CD4-positive, alpha-beta T cell (primary cell): ENCODE data around the gene TTC21A. TPM values are rescaled to one million over a fixed set of nuclear protein-coding genes. Genes with fewer than 3 reads are reported as not detected.

ENCODE experiments used
- ATAC-seq: fragments of 200-7000 bp; cut with Tn5 transposase; one replicate; pipeline ENCODE4 v1.10.0; 2022; ENCODE audit warnings: mild to moderate bottlenecking; ENCODE audit not compliant: poor library complexity
- CTCF ChIA-PET: fragments of 350-600 bp; sonication (Branson Sonifier 250); formaldehyde crosslinking; loops from one replicate; lab custom pipeline; 2021; ENCODE audit warnings: antibody characterized with exemption, inconsistent platforms; lab: Charles Lee
- POLR2A ChIA-PET: fragments of 350-600 bp; sonication (Branson Sonifier 250); formaldehyde crosslinking; loops from one replicate; lab custom pipeline; 2021; ENCODE audit warnings: antibody characterized with exemption, inconsistent platforms; lab: Charles Lee
- DNase-seq, 14 experiments: peaks; one replicate each; pipeline ENCODE4 v3.0.0-alpha.2; 2013 to 2020; ENCODE audit warnings: mixed read lengths in 2 of 14
- H3K27ac ChIP-seq, 2 donors: one replicate each; pipeline versions ENCODE4 v1.5.1 to v1.7.0; 2013; ENCODE audit warnings: low read length in 2 of 2, low read depth in 1 of 2, mild to moderate bottlenecking in 1 of 2
- H3K27me3 ChIP-seq, 2 experiments: 1 replicate in 1 of 2; 2 replicates in 1 of 2; pipeline versions ENCODE4 v1.6.1 to v1.7.0; 2013; ENCODE audit warnings: low read length in 2 of 2, control low read depth in 1 of 2, mild to moderate bottlenecking in 1 of 2, moderate library complexity in 1 of 2; ENCODE audit not compliant: insufficient read depth in 2 of 2, control insufficient read depth in 1 of 2
- H3K36me3 ChIP-seq: one replicate; pipeline ENCODE4 v1.6.1; 2013; ENCODE audit warnings: low read length, control low read depth; ENCODE audit not compliant: insufficient read depth
- H3K4me1 ChIP-seq: one replicate; pipeline ENCODE4 v1.6.1; 2013; ENCODE audit warnings: low read length, control low read depth; ENCODE audit not compliant: insufficient read depth
- H3K4me3 ChIP-seq: one replicate; pipeline ENCODE4 v1.5.1; 2013; ENCODE audit warnings: mild to moderate bottlenecking, low read length, moderate library complexity
- H3K9me3 ChIP-seq, 2 experiments: 1 replicate in 1 of 2; 2 replicates in 1 of 2; pipeline versions ENCODE4 v1.6.1 to v1.7.0; 2013; ENCODE audit warnings: low read length in 2 of 2, mild to moderate bottlenecking in 2 of 2, control low read depth in 1 of 2, moderate library complexity in 1 of 2; ENCODE audit not compliant: control insufficient read depth in 1 of 2, insufficient read depth in 1 of 2
- H3K27ac Mint-ChIP-seq: one replicate; pipeline ENCODE4 v1.8.0; 2020; ENCODE audit warnings: mixed read lengths
- H3K27me3 Mint-ChIP-seq: one replicate; pipeline ENCODE4 v1.8.0; 2021; ENCODE audit warnings: mixed read lengths
- H3K36me3 Mint-ChIP-seq: one replicate; pipeline ENCODE4 v1.8.0; 2021; ENCODE audit warnings: low read depth, mixed read lengths
- H3K4me1 Mint-ChIP-seq: one replicate; pipeline ENCODE4 v1.8.0; 2021; ENCODE audit warnings: low read depth, mixed read lengths
- H3K4me3 Mint-ChIP-seq: one replicate; pipeline ENCODE4 v1.8.0; 2020; ENCODE audit warnings: mild to moderate bottlenecking, mixed read lengths
- H3K9me3 Mint-ChIP-seq: one replicate; pipeline ENCODE4 v1.8.0; 2020; ENCODE audit warnings: mixed read lengths
- intact Hi-C, 2 experiments: fragments of 100-400 bp; cut with DNase I in 1 of 2; cut with micrococcal nuclease in 1 of 2; formaldehyde crosslinking; loops; one replicate each; pipeline versions ENCODE4 v1.15.1 to v1.9.0; 2023 to 2025; cut with DNase I, micrococcal nuclease
- total RNA-seq, 174 experiments: library from RNA in 2 of 174; stranded (reverse) in 2 of 174; gene quantifications; one replicate each; pipeline ENCODE4 v1.2.3 and lab custom pipeline; 2021 to 2026
- TF ChIP-seq, protein P1 (sequence below): fragments of 200-600 bp; IDR thresholded peaks from one replicate; pipeline ENCODE4 v1.8.0; 2022; ENCODE audit warnings: antibody characterized with exemption, mild to moderate bottlenecking

The TTC21A gene
- total RNA-seq, 2 experiments from 2014 or later = 4.1 to 5.2 TPM

DNA sequence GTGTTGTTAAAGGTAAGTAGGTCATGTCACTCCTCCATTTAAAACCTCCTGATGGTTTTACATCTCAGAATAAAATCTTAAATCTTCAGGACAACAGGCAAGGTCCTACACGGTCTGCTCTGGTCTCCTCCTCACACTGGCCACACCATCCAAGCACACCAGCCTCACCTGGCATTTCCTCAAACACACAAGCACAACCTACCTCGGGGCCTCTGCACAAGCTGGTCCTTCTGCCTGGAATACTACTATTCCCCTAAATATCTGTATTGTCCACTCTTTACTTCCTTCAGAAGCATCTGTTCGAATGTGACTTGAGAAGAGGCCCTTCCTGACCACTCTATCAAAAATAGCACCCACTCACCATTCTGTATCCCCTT, 1.8 kb upstream of the TTC21A start:
- H3K9me3 ChIP-seq = no peaks in the 10 kb centered on the region
- intact Hi-C loops = loop anchor here in 1 of 2 experiments (2.0 to 5.0 kb wide), 3 partner anchors 53 to 277 kb away; partner anchors contain the start of genes SLC25A38 and WDR48
- no peak overlapping the region for H3K4me3 ChIP-seq
- ATAC-seq = no peak
- no peak overlapping the region for H3K27ac ChIP-seq
- H3K36me3 ChIP-seq = peaks cover 6% of the 10 kb centered on the region
- H3K27me3 Mint-ChIP-seq = no peaks in the 10 kb centered on the region
- H3K27ac Mint-ChIP-seq = peak overlapping the region; percentile 61
- CTCF ChIA-PET = interaction anchor here (1.1 to 4.8 kb wide), 2 partner anchors 183 to 186 kb away, joined by 5 to 24 read pairs; no protein-coding TSS in a partner anchor
- TF ChIP-seq, protein P1, sequence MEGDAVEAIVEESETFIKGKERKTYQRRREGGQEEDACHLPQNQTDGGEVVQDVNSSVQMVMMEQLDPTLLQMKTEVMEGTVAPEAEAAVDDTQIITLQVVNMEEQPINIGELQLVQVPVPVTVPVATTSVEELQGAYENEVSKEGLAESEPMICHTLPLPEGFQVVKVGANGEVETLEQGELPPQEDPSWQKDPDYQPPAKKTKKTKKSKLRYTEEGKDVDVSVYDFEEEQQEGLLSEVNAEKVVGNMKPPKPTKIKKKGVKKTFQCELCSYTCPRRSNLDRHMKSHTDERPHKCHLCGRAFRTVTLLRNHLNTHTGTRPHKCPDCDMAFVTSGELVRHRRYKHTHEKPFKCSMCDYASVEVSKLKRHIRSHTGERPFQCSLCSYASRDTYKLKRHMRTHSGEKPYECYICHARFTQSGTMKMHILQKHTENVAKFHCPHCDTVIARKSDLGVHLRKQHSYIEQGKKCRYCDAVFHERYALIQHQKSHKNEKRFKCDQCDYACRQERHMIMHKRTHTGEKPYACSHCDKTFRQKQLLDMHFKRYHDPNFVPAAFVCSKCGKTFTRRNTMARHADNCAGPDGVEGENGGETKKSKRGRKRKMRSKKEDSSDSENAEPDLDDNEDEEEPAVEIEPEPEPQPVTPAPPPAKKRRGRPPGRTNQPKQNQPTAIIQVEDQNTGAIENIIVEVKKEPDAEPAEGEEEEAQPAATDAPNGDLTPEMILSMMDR = no peak
- peaks cover 15% of the 10 kb centered on the region for H3K36me3 Mint-ChIP-seq
- H3K4me1 ChIP-seq = peaks cover 63% of the 10 kb centered on the region
- peak overlapping the region; percentile 83 for H3K4me3 Mint-ChIP-seq
- no peak for DNase-seq
- H3K4me1 Mint-ChIP-seq = peaks cover 66% of the 10 kb centered on the region
- no peaks in the 10 kb centered on the region for H3K9me3 Mint-ChIP-seq
- no peaks in the 10 kb centered on the region for H3K27me3 ChIP-seq
- POLR2A ChIA-PET = interaction anchor here (0.7 to 1.3 kb wide), 4 partner anchors 54 to 270 kb away, joined by 3 read pairs; no protein-coding TSS in a partner anchor

- H3K27me3 Mint-ChIP-seq = no peaks in the 10 kb centered on the region
- intact Hi-C loops = loop anchor here in 1 of 2 experiments (2.0 to 5.0 kb wide), 2 partner anchors 76 to 276 kb away; partner anchors contain the start of gene SLC25A38
- Histone ChIP-seq H3K27me3 (no peaks in the 10 kb centered on the region), H3K9me3 (no peaks in the 10 kb centered on the region), H3K36me3 (peaks cover 6% of the 10 kb centered on the region), H3K4me1 (peaks cover 58% of the 10 kb centered on the region), H3K4me3 (peak overlapping the region; percentile 96), H3K27ac (peak overlapping the region in 1 of 2 donors; percentile 56)
- TF ChIP-seq, protein P1 = no peak
- peaks cover 10% of the 10 kb centered on the region for H3K36me3 Mint-ChIP-seq
- H3K27ac Mint-ChIP-seq = peak overlapping the region; percentile 61
- H3K4me3 Mint-ChIP-seq = peak overlapping the region; percentile 83
- ChIA-PET POLR2A (interaction anchor here (0.8 to 1.4 kb wide), 3 partner anchors 67 to 182 kb away, joined by 3 read pairs; no protein-coding TSS in a partner anchor), CTCF (interaction anchor here (1.1 to 4.8 kb wide), 2 partner anchors 182 to 185 kb away, joined by 5 to 24 read pairs; no protein-coding TSS in a partner anchor)
- no peak for DNase-seq
- no peak for ATAC-seq
- peaks cover 60% of the 10 kb centered on the region for H3K4me1 Mint-ChIP-seq
- no peaks in the 10 kb centered on the region for H3K9me3 Mint-ChIP-seq
These were observed 1.1 kb upstream of the TTC21A start for GRCh38 chr3:39106281-39106811.

DNA sequence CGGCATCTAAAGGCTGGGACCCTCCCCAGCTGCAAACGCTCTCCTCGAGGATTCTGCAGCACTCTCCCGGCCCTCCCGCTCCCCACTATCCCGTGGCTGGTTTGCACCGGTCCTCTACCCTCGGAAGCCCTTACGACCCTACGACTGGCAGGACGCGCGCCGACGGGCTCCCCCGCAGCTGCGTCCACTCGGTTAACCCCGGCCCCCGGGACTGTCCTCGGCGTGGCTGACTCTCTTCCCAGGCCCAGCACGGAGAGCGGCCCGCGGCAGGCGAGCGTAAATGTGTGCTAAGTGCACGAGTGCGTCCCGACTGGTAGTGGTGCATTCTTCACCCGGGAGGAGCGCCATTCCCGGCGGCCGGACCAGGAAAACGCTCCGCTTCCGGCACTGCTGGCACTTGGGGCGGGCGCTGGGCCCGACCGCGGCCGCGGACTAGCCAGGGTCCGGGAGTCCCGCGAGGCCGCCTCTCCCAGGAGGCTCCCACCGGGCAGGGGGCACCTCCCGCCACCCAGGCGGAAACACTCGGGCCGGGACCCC, 561 bp upstream of the TTC21A start:
- ATAC-seq = peak; percentile 2
- ChIA-PET CTCF (interaction anchor here (1.1 to 4.8 kb wide), 2 partner anchors 181 kb away, joined by 4 to 24 read pairs; no protein-coding TSS in a partner anchor), POLR2A (interaction anchor here (1.4 to 2.2 kb wide), 2 partner anchors 40 to 181 kb away, joined by 3 to 10 read pairs; no protein-coding TSS in a partner anchor)
- peak in 1 of 14 experiments; percentile 40 for DNase-seq
- no peaks in the 10 kb centered on the region for H3K27me3 Mint-ChIP-seq
- H3K36me3 Mint-ChIP-seq = peaks cover 10% of the 10 kb centered on the region
- TF ChIP-seq, protein P1 = no peak
- Histone ChIP-seq H3K36me3 (peaks cover 6% of the 10 kb centered on the region), H3K27me3 (no peaks in the 10 kb centered on the region), H3K4me3 (peak overlapping the region; percentile 96), H3K9me3 (no peaks in the 10 kb centered on the region), H3K27ac (peak overlapping the region in 1 of 2 donors; percentile 56), H3K4me1 (peaks cover 56% of the 10 kb centered on the region)
- intact Hi-C loops = loop anchor here in 1 of 2 experiments (2.0 to 5.0 kb wide), 2 partner anchors 76 to 275 kb away; partner anchors contain the start of gene SLC25A38
- H3K9me3 Mint-ChIP-seq = no peaks in the 10 kb centered on the region
- H3K4me3 Mint-ChIP-seq = peak overlapping the region; percentile 83
- peaks cover 57% of the 10 kb centered on the region for H3K4me1 Mint-ChIP-seq
- peak overlapping the region; percentile 61 for H3K27ac Mint-ChIP-seq
